Fibroblast of mammary gland (primary cell): ENCODE data around the gene NFILZ.
A peak's percentile ranks its signal among the peaks of the same experiment; 100 is the strongest.

ENCODE experiments used
- DNase-seq: peaks from one replicate; pipeline ENCODE4 v3.0.0-alpha.2; 2010; ENCODE audit warnings: low read depth
- H3K4me3 ChIP-seq: 2 replicates; pipeline ENCODE4 v1.5.1; 2011; ENCODE audit warnings: low read depth, mild to moderate bottlenecking, low read length, moderate library complexity; ENCODE audit not compliant: control insufficient read depth
- CTCF ChIP-seq: conservative IDR thresholded peaks from 2 replicates; pipeline ENCODE4 v1.5.1; 2011; ENCODE audit warnings: low read depth, low read length, inconsistent platforms; ENCODE audit not compliant: control insufficient read depth, insufficient read depth

NFILZ gene

GRCh38 chr19:8641908-8642547 lies 11.6 kb downstream of the NFILZ start:
- peak; percentile 64 for DNase-seq
- TF ChIP-seq CTCF, result peak; percentile 56

GRCh38 chr19:8642561-8642960 lies 12.1 kb downstream of the NFILZ start:
- DNase-seq, result no peak
- no peak for TF ChIP-seq CTCF
- no peak overlapping the region for H3K4me3 ChIP-seq

More at GRCh38 chr19:8641908-8642547, 11.6 kb downstream of the NFILZ start:
- H3K4me3 ChIP-seq, result no peak overlapping the region

GRCh38 chr19:8643860-8644653 lies 13.6 kb downstream of the NFILZ start:
- no peak for DNase-seq
- no peak for TF ChIP-seq CTCF
- no peak overlapping the region for H3K4me3 ChIP-seq

GRCh38 chr19:8648240-8648639 lies 17.8 kb downstream of the NFILZ start:
- no peak for DNase-seq
- no peak overlapping the region for H3K4me3 ChIP-seq
- no peak for TF ChIP-seq CTCF

- H3K4me3 ChIP-seq, result no peak overlapping the region
- peak; percentile 36 for DNase-seq
- peak; percentile 89 for TF ChIP-seq CTCF
Observed at GRCh38 chr19:8654591-8655339, 24.3 kb downstream of the NFILZ start.

GRCh38 chr19:8655340-8655709 lies 24.9 kb downstream of the NFILZ start:
- no peak overlapping the region for H3K4me3 ChIP-seq
- DNase-seq, result no peak

More at GRCh38 chr19:8655340-8655709, 24.9 kb downstream of the NFILZ start:
- TF ChIP-seq CTCF, result no peak
